ENCODE measurements around the gene BCAR3. TPM values are rescaled to one million over a fixed set of nuclear protein-coding genes. Genes with fewer than 3 reads are reported as not detected.

The BCAR3 gene
- total RNA-seq, 2 donors from 2014 or later = 32.7 to 48.7 TPM

GRCh38 chr1:93673163-93673829 lies 8.3 kb downstream of the BCAR3 start:
- 96% methylated on average over 2 of the region's 2 CpGs; no CpG with 5 or more reads in 1 of the 2 experiments for WGBS, 2 experiments (ENCODE audit: insufficient coverage in 1 of 2, insufficient read length in 1 of 2)
- Histone ChIP-seq H3K36me3 (ENCODE audit: control insufficient read depth, insufficient read depth, low read length) (peaks cover 84% of the 10 kb centered on the region), H3K27ac (ENCODE audit: low read depth, low read length) (no peak overlapping the region), H3K9ac (ENCODE audit: extremely low read depth, low read length, poor library complexity, severe bottlenecking) (no peak overlapping the region), H3K4me3 (ENCODE audit: low read length) (no peak overlapping the region), H3K4me1 (ENCODE audit: control insufficient read depth, insufficient read depth, low read length) (peaks cover 39% of the 10 kb centered on the region), H3K9me3 (ENCODE audit: control insufficient read depth, low read length) (no peaks in the 10 kb centered on the region), H3K27me3 (ENCODE audit: control insufficient read depth, insufficient read depth, low read length, poor library complexity, severe bottlenecking) (no peaks in the 10 kb centered on the region)
- no peak for TF ChIP-seq CTCF (conservative IDR thresholded peaks at IDR 0.05)
- H3K4me1 Mint-ChIP-seq = peaks cover 65% of the 10 kb centered on the region
- no peak overlapping the region for H3K27ac Mint-ChIP-seq
- no peaks in the 10 kb centered on the region for H3K9me3 Mint-ChIP-seq
- H3K27me3 Mint-ChIP-seq (ENCODE audit: insufficient read depth) = no peaks in the 10 kb centered on the region
- H3K36me3 Mint-ChIP-seq (ENCODE audit: low read depth) = peaks cover 58% of the 10 kb centered on the region
- DNase-seq = no peak
- H3K4me3 Mint-ChIP-seq = no peak overlapping the region

GRCh38 chr1:93672477-93673162 lies 9.0 kb downstream of the BCAR3 start:
- Histone ChIP-seq H3K9me3 (ENCODE audit: control insufficient read depth, low read length) (no peaks in the 10 kb centered on the region), H3K9ac (ENCODE audit: extremely low read depth, low read length, poor library complexity, severe bottlenecking) (no peak overlapping the region), H3K27ac (ENCODE audit: low read depth, low read length) (no peak overlapping the region), H3K36me3 (ENCODE audit: control insufficient read depth, insufficient read depth, low read length) (peaks cover 84% of the 10 kb centered on the region), H3K27me3 (ENCODE audit: control insufficient read depth, insufficient read depth, low read length, poor library complexity, severe bottlenecking) (no peaks in the 10 kb centered on the region), H3K4me1 (ENCODE audit: control insufficient read depth, insufficient read depth, low read length) (peaks cover 41% of the 10 kb centered on the region), H3K4me3 (ENCODE audit: low read length) (no peak overlapping the region)
- 92 to 94% methylated on average over 4 to 5 of the region's 5 CpGs for WGBS, 2 experiments (ENCODE audit: insufficient coverage in 1 of 2, insufficient read length in 1 of 2)
- no peak overlapping the region for H3K27ac Mint-ChIP-seq
- TF ChIP-seq CTCF (conservative IDR thresholded peaks at IDR 0.05) = no peak
- H3K36me3 Mint-ChIP-seq (ENCODE audit: low read depth) = peaks cover 64% of the 10 kb centered on the region
- H3K4me3 Mint-ChIP-seq = no peak overlapping the region
- DNase-seq = no peak
- H3K27me3 Mint-ChIP-seq (ENCODE audit: insufficient read depth) = no peaks in the 10 kb centered on the region
- peaks cover 65% of the 10 kb centered on the region for H3K4me1 Mint-ChIP-seq
- no peaks in the 10 kb centered on the region for H3K9me3 Mint-ChIP-seq

DNA sequence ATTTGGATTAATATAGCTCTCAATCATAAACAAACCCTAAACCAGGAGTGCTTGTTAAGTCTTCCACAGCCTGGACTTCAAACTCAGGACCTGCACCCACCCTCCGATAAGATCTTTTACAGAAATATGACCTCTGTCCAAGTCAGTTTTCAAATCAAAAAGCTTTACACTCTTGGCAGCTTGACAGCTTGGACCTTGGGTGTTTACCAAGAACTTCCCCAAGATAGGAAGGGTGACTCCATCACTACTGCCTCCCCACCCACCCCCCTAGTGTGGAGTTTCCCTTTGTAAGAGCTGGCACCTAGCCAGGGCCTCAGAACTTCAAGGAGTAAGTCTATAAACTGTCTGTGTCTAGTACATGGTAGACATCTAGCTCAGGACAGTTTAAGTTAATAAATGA lies 9.6 kb downstream of the BCAR3 start:
- no peak overlapping the region for H3K4me3 ChIP-seq (ENCODE audit: low read length)
- Mint-ChIP-seq H3K27ac (no peak overlapping the region), H3K4me3 (no peak overlapping the region), H3K36me3 (ENCODE audit: low read depth) (peaks cover 62% of the 10 kb centered on the region), H3K9me3 (no peaks in the 10 kb centered on the region), H3K27me3 (ENCODE audit: insufficient read depth) (no peaks in the 10 kb centered on the region), H3K4me1 (peaks cover 65% of the 10 kb centered on the region)
- no peak for DNase-seq
- H3K27ac ChIP-seq (ENCODE audit: low read depth, low read length) = no peak overlapping the region
- peaks cover 84% of the 10 kb centered on the region for H3K36me3 ChIP-seq (ENCODE audit: control insufficient read depth, insufficient read depth, low read length)
- 94% methylated on average over 1 of the region's 1 CpG; no CpG with 5 or more reads in 1 of the 2 experiments for WGBS, 2 experiments (ENCODE audit: insufficient coverage in 1 of 2, insufficient read length in 1 of 2)
- no peaks in the 10 kb centered on the region for H3K9me3 ChIP-seq (ENCODE audit: control insufficient read depth, low read length)
- peaks cover 46% of the 10 kb centered on the region for H3K4me1 ChIP-seq (ENCODE audit: control insufficient read depth, insufficient read depth, low read length)
- H3K27me3 ChIP-seq (ENCODE audit: control insufficient read depth, insufficient read depth, low read length, poor library complexity, severe bottlenecking) = no peaks in the 10 kb centered on the region
- TF ChIP-seq CTCF (conservative IDR thresholded peaks at IDR 0.05) = no peak
- no peak overlapping the region for H3K9ac ChIP-seq (ENCODE audit: extremely low read depth, low read length, poor library complexity, severe bottlenecking)
